GM12872 (cell line): Measurements from ENCODE around the gene TRIM3.

ENCODE experiments used
- TF ChIP-seq, protein P1 (sequence below): IDR thresholded peaks from 3 replicates; pipeline ENCODE4 v1.5.1; 2011; ENCODE audit warnings: low read depth, mild to moderate bottlenecking, low read length, moderate library complexity; ENCODE audit not compliant: insufficient read depth

The TRIM3 gene

DNA sequence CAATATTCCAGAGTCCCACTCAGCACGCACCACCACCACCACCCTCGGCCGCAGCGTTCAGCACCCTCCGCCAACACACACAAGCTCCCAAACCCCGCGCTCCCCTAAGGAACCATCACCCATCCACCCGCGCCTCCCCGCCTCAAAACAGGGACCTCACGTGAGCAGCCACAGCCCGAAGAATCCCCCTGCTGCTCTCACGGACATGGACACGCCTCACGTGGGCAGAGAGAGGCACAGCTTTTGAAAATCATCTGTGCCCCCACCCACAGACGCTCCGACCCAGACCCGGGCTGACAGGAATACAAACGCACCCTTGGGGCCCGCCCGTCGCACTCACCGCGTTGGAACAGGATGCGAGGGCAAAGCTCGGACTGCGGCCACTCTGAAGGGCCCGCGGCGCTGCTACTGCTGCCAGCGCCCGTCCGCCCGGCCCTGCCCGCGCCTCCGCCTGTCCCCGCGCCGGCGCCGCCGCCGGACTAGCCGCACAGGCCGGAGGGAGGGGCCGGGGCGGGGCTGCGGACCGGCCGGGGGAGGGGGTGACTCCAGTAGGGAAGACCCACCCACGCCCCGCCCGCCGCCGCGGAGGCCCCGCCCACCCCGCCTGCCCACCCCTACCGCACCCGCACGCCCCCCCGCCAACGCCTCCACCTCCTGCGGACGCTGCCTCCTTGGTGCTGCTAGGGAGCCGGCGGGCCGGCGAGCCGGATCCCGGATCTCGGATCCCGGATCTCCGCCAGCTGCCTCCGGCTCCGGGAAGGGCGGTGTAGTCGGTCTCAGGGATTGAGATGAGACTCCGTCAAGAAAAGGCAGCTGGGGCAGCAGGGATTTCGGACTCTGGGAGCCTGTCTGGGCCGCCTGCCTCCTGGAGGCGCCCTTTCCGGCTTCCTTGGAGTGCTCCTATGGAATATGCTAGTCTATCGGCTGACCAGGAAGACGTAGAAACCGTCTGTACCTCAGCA, at the start of gene TRIM3:
TRIM3 (minus strand) TSS at position 491 of the 962 bp plus-strand sequence. CDS start 8,246 bp downstream, outside the sequence.
- TF ChIP-seq, protein P1, sequence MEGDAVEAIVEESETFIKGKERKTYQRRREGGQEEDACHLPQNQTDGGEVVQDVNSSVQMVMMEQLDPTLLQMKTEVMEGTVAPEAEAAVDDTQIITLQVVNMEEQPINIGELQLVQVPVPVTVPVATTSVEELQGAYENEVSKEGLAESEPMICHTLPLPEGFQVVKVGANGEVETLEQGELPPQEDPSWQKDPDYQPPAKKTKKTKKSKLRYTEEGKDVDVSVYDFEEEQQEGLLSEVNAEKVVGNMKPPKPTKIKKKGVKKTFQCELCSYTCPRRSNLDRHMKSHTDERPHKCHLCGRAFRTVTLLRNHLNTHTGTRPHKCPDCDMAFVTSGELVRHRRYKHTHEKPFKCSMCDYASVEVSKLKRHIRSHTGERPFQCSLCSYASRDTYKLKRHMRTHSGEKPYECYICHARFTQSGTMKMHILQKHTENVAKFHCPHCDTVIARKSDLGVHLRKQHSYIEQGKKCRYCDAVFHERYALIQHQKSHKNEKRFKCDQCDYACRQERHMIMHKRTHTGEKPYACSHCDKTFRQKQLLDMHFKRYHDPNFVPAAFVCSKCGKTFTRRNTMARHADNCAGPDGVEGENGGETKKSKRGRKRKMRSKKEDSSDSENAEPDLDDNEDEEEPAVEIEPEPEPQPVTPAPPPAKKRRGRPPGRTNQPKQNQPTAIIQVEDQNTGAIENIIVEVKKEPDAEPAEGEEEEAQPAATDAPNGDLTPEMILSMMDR = no peak

DNA sequence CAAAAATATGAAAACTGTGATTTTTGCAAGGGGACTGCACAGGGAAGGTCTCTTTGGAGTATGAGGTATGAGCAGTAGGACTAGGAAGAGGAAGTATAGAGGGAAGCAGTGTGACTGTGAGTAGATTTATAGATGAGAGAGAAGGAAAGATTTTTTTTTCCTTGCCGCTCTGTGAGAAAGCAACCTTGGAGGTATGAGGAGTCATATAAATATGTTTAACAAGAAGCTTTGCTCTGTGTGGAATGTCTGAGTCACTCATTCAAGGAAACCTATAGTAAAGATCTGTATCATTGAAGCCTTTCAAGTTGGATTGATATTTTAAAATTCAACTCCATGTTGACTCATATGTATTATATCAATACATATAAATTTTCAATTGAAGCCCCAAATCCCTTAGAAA, 49.5 kb upstream of the TRIM3 start:
- TF ChIP-seq, protein P1 = no peak

DNA sequence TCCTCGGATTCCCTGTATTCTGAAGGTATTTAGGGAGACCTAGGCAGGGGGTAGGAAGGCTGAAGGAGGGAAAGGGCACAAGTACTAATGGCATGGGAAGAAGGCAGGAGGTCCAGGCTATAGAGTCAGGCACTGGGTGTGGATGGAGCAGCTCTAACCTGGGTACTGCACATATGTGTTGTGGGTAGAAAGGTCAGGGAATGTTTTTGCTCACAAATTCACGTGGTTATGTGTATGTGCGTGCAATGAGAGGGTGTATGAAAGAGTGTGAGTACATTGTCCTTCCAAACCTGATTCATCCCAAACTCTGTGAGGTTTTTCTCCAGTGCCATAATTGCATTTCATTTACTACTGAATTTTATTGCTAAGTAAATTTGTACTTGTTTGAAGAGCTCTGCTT, 46.5 kb upstream of the TRIM3 start:
- TF ChIP-seq, protein P1 = no peak

DNA sequence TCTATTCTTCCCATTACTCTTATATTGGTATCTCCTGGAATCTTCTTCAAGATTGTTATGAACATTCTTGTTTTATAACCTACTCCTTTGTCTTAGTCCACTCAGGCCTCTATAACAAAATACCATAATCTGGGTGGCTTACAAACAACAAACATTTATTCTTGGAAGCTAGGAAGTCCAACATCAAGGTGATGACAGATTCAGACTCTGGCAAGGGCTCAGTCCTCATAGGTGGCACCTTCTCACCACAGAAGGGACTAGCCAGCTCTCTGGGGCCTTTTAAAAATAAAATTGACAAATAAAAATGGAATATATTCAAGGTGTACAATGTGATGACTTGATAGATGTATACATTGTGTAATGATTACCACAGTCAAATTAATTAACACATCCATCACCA, 43.1 kb upstream of the TRIM3 start:
- TF ChIP-seq, protein P1 = no peak

DNA sequence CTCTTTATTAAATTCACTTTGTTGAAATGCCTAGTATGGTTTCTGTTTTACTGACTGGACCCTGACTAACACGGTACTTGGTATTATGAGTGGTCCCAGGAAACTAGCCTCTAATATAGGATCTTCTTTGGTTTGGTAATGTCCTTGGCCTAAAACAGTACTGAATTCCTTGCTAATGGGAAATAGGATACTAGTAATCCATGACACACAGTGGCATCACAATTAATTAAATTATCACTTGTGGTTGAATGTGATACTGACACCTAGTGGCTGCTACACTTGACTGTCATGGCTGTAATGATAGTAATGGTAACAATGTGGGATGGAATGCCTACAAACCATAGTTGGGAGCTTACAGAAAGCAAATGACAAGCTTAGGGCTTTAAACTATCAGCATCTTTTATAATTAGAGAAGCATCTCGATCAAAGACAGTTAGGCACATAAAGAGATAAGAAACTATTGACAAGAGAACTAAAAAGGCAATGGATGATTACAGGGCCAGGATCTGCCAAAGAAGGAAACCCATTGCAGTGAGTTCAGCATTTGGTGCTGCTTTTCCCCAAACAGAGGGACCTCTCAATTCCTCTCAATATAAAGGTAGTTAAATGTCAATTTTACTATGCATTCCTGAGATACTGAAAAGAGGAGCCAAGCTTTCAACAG, 32.0 kb upstream of the TRIM3 start:
- TF ChIP-seq, protein P1 = peak; percentile 68

DNA sequence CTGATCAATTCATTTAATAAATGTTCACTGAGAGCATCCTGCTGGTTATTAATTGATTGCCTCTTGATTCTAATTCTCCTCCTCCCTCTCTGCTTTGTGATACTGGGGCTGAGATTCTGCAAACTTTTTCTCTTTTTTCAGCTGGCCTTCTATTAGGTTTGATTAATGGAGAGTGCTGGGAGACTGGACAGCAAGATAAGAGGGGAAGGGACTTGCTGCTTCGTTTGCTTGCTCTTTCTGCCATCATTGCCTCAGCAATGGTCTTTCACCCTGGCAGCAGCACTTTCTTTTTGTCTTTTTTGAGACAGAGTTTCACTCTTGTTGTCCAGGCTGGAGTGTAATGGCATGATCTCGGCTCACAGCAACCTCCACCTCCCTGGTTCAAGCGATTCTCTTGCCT, 30.4 kb upstream of the TRIM3 start:
- TF ChIP-seq, protein P1 = no peak

DNA sequence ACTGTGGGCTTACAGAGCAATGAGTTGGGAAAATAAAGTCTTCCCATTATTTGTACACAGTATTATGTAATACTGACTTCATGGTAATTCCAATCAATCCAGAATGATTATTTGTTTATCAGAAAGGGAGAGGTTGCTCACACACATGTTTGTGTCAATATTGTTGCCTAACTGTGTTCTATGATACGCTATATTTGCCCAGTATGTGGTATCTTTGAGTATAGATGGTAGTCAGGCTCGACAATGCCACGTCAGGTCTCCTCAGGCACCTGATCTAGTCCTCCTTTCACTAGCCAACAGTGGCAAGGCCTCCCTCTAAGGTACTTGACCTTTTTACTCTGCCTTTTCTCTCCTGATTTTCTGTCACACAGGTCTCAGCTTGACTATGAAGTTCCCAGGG, 28.6 kb upstream of the TRIM3 start:
- TF ChIP-seq, protein P1 = no peak
